NCI-H2171 (cell line): Measurements from ENCODE around the gene DNAI7.

Experiments used
- DNase-seq: peaks from one replicate; lab custom pipeline; 2025; lab: John Stamatoyannopoulos, UW

Gene DNAI7

DNA sequence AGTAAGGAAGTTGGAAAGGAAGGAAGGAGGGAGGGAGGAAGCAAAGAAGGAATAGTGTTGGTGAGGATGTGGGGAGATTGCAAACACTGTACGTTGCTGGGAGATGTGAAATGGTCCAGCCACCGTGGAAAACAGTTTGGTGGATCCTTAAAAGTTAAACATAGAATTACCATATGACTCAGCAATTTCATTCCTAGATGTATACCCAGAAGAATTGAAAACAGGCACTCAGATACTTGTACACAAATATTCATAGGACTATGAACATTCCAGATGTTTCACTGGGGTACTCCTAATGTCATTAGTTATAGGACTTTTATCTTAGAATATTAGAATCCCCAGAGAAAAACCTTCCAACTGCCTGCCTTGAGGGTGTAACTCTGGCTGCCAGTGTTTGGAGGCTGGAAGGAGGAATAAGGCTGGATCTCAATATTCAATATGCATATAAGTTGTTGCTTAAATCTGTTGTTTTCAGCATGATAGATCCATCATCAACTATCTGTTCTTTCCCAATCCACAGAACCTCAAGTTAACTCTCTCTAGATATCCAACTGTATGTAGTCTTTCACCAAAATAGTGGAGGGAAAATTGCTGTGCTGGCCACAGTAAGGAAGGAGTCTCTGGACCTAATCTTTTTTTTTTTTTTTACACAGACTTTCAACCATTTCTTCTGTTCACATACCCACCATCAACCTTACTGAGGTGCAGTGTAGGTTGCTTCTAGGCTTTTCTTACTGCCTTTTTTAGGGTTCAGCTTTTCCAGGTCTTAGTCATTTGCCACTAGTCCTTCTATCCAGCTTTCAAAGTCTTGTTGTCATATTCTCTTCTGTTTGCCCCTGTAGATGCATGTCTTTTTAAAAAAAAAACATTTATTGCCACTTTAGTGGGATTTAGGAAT is 94.5 kb downstream of the DNAI7 start:
- DNase-seq, result no peak

GRCh38 chr12:25099010-25099409 is 96.0 kb downstream of the DNAI7 start:
- no peak for DNase-seq

- no peak for DNase-seq
Observed at GRCh38 chr12:25089738-25090137, 105.2 kb downstream of the DNAI7 start.

GRCh38 chr12:25087596-25087995 is 107.4 kb downstream of the DNAI7 start:
- no peak for DNase-seq

GRCh38 chr12:25084816-25085215 is 110.1 kb downstream of the DNAI7 start:
- no peak for DNase-seq

- no peak for DNase-seq
Observed at GRCh38 chr12:25083211-25083610, 111.7 kb downstream of the DNAI7 start.

GRCh38 chr12:25082628-25083027 is 112.3 kb downstream of the DNAI7 start:
- DNase-seq, result no peak

DNA sequence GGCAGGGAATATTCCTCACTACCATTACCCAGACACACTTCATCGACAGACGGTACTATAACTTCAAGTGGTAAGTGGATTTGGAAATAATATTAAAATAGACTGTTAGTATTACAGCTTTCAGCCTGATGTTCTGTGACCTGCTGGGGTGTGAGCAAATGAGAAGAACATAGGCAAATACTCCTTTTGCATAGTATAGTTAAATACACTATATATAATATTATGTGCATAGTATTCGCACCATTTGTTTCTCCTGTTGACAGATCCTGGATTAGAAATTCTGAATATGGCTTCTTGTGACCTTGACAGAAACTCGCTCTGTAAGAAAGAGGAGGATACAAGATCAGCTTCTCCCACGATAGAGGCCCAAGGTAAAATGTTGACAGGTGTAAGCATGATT is 115.6 kb downstream of the DNAI7 start:
- DNase-seq, result no peak

DNA sequence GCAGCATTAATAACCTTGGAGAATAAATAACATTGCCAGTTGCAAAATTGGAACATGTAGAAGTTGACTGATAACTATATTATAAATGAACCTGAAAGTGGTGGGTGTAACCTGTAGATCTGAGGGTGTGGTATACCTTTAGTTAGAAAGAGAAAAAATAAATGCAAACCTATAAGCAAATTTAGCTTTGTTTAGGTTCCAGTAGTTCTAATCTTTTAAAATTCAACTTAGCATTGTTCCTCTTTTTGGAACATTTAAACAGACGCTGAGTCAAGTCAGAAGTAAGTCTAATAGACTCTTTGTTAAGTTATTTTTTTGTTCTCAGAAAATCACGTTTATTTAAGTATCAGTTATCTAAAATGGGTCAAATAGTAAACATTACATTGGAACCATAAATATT is 120.0 kb downstream of the DNAI7 start:
- no peak for DNase-seq

GRCh38 chr12:25074113-25074512 is 120.8 kb downstream of the DNAI7 start:
- DNase-seq, result no peak

DNA sequence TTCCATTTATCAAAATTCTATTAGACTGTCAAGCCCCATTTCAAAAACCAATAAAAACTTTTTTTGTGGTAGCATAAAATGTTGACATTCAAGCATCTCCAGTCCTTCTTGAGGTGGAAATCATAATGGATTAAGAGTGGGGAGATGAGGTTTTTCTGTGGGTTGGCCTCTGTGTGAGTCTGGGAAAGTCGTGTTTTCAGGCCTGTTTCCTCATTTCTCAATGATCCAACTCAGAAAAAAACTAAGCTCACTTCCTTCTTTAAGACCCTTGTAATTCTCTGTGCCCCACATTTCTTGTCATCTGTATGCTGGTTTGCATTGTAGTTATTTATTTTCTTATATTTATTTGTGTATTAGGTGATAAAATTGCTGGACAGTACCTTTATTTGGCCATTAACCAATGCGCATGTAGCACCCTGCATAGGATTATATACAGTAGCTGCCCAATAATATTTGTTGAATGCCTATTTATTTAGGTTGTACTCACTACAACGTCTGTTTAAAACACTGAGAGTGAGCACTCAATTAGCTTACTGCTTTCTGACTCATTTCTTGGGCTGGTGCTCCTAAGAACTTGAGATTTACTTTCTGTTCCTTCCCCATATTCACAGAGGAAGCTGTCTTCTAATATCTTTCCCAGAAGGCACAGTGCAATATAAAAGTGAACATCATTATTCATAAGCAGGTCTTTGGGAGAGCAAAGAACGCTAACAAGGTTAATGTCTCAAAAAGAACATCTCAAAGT is 121.9 kb downstream of the DNAI7 start:
- no peak for DNase-seq

- DNase-seq, result no peak
Observed at GRCh38 chr12:25071366-25071765, 123.6 kb downstream of the DNAI7 start.

DNA sequence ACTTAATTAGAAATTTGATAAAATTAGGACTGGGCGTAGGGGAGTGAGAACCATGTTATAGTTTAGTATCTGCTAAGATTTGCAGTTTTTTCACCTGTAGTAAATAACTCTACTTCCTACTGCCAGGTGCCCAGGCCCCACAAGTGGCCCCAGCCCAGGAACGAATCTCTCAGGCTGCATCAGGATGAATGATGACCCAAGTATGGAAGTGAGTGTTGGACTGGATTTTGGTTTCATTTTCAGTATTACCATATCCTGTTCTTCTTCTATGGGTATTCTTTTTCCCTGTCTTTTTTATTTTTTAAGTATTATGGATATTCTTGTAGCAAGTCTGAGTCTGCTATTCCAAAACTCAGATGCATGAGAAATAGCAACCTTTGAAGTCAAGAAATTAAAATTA is 125.7 kb downstream of the DNAI7 start:
- no peak for DNase-seq

- DNase-seq, result no peak
Observed at GRCh38 chr12:25065035-25065434, 129.9 kb downstream of the DNAI7 start.

- DNase-seq, result no peak
Observed at GRCh38 chr12:25063873-25064628, 130.9 kb downstream of the DNAI7 start.

DNA sequence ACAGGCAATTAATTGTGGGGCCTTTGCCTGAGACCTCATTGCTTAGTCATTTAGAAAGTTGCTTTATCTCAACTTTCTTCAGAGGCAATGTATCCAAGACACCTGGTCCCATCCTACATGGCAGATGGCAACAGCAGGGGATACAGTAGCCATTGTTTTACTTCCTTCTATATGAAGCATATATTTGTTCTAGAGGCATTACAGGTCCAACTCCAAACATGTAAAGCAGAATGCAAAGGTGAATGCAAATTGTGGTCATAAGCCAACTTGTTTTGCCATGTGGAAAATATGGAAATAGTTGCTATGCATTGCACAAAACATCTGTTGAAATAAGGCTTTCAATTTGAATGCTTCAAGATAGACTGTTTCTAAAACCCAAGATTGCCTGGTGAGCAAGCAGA is 136.3 kb downstream of the DNAI7 start:
- peak; percentile 57 for DNase-seq
